ENCODE results near the gene PCP2.

GRCh38 chr19:7631577-7631976 lies 1.9 kb downstream of the PCP2 start:
- no peak for TF ChIP-seq EZH2 (IDR thresholded peaks at IDR 0.05)
- TF ChIP-seq POLR2AphosphoS5 (IDR thresholded peaks at IDR 0.05; ENCODE audit: borderline replicate concordance, low read depth, low read length) = no peak
- no peak for TF ChIP-seq FOXP2 (optimal IDR thresholded peaks at IDR 0.05; ENCODE audit: control extremely low read depth, extremely low read length, insufficient read depth)

Measured in SK-N-MC (cell line).